Activated T-cell treated with anti-CD3 and anti-CD28 coated beads, Interleukin-2, amount 50 U/mL, for 48 hours (primary cell): ENCODE data around the gene MAPK11.

Experiments used
- DNase-seq, 2 experiments: peaks; one replicate each; pipeline ENCODE4 v3.0.0-alpha.2; 2020

MAPK11 gene

DNA sequence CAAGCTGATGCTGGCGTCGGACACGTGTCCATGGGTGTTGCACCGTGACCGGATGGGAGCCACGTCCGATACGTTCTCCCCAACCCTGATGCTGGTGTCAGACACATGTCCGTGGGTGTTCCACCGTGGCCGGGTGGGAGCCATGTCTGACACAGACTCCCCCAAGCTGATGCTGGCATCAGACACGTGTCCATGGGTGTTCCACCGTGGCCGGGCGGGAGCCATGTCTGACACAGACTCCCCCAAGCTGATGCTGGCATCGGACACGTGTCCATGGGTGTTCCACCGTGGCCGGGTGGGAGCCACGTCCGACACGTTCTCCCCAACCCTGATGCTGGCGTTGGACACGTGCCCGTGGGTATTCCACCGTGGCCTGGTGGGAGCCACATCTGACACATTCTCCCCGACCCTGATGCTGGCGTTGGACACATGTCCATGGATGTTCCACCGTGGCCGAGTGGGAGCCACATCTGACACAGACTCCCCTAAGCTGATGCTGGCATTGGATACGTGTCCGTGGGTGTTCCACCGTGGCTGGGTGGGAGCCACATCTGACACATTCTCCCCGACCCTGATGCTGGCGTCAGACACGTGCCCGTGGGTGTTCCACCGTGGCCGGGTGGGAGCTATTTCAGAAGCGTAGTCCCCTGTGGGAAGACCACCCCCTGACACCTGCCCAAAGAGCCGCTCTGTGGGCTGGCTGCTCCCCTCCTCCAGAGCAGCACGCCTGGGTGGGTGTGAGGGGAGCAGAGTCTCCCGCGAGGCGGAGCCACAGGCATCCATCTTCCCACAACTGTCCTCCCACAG lies 49.4 kb downstream of the MAPK11 start:
- DNase-seq = no peak

DNA sequence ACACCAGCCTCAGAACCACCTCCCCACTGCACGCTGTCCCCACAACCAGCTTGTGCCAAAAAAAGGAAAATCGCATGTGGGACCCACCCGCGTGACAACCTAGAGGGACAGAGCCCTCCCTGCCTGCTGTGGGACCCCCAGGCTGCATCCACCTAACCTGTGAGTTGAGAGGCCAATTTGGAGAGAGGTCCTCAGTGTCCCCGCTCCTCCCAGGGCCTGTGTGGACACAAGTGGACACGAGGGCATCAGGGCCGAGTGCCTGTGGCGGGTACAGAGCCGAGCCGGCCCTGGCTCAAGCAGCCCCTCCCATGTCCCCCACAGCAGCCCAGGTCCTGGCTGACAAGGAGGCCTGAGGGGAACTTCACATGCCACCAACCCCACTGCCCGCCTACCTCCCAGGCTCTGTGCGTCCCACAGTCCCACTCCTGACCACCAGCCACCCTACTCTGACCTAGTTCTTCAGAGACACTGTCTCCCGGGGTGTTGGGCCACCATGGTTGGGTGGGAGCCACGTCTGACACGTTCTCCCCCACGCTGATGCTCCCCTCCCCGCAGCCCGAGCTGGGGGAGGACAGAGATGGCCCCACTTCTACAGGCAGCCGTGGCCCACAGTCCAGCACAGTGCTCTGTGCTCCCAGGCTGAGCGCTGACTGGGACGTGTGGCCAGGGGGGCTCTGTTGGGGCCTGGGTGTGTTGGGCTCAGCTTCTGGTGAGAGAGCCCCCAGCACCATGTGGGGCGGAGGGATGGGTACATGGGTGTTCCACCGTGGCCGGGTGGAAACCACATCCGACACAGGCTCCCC lies 50.2 kb downstream of the MAPK11 start:
- DNase-seq = no peak

DNA sequence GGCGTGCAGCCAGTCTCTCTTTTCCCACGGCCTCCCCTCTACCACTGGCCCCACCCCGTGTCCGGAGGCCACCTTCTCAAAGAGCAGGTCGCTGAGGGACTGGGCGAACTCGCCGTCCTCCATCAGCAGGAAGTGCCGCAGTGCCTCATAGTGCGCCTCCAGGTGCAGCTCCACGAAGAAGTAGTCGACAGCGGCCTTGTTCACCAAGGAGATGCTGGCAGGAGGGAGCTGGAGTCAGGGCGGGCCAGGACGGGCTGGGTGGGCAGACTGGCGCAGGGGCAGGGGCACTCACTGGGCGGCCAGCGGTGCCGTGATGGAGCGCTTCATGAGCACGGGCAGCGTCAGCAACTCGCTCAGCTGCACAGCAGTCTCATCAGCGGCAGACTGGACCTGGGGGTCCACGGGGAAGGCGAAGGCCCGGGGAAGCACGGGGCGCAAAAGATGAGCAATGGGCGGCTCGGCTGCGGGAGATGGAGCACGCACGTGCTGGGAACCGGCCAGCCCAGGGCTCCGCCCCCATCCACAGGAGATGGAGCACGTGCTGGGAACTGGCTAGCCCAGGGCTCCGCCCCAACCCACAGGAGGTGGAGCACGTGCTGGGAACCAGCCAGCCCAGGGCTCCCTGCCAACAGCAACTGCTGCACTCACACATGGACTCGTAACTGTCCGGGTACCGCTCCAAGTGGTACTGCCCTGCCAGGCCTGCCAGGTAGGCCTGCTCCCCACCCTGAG lies 51.0 kb downstream of the MAPK11 start:
- no peak for DNase-seq

DNA sequence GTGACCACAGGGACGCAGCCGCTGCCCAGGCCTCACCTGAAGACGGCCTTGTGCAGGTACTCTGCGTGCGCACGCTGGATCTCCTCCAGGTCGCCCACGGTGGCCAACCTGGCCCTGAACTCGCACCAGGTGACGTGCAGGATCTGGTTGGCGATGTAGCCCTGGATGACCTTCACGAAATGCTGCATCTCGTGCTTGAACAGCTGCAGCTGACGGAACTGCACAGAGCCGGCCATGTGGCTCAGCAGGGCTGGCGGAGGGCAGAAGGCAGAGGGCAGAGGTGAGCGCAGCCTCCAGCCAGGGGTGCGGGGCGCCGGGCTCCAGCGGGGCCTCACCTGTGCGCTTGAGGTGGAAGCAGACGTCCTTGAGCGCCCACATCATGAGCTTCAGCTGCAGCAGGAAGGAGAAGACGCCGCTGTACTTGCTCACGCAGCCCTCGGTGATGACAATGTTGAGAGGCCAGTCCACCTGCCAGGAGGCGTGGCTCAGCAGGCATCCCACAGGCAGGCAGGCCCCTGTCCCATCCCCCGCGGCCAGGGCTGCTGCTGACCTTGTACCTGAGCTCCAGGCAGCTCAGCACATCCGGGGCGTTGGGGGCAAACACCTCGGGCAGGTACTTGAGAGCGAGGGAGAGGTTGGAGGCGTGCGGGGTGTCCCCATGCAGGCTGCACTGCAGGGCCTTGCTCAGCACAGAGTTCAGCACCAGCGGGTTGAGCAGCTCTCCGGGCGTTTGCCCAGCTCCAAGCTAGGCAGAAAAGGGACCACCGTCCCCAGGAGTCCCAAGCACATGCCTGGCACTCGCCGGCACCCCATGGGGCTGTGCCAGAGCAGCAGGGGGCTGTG lies 51.8 kb downstream of the MAPK11 start:
- DNase-seq = no peak

DNA sequence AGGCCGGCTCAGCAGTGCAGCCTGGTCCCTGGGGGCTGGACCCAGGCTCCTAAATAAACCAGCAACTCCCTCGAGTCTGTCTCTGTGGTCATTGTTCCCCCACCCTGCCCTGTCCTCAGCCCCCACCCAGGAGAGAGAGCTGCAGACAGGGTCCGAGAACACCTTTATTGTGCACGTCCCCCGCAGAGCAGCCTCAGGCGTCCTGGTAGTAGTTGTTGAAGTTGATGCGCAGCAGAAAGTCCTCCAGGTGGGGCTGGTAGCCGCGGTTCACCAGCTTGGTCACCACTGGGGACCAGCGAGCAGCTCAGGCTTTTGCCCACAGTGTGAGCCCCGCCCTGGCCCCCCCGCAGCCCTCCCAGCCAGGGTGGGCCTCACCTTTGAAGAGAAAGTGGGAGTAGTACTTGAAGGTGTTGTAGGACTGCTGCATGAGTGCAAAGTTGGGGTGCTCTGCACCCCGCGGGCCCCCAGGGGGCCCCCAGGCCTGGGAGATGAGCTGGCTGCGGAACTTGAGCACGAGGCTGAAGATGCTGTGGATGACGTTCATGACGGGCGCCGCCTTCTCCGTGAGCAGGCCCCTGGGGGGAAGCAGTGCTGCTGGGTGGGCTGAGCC lies 52.5 kb downstream of the MAPK11 start:
- DNase-seq = no peak

DNA sequence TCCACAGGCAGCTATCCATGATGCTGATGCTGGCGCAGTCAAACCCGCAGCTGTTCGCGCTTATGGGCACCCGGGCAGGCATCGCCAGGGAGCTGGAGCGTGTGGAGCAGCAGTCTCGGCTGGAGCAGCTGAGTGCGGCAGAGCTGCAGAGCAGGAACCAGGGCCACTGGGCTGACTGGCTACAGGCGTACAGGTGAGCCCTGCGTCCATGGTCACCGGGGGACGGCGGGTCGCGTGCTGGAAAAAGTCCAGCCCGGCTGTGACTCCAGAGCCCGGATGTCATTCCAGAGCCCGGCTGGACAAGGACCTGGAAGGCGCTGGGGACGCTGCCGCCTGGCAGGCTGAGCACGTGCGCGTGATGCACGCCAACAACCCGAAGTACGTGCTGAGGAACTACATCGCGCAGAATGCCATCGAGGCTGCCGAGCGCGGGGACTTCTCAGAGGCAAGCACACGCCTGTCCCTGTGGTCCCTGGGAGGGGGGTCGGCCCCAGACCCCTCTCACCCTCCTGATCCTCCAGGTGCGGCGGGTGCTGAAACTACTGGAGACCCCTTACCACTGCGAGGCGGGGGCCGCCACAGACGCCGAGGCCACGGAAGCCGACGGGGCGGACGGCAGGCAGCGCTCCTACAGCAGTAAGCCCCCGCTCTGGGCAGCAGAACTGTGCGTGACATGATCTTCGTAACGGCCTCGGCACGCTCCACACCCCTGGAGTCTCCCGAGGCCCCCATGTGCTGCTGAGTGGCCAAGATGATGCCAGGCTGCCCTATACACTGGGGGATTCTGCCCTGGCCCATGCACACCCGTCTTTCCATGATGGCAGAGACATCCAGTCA lies 53.3 kb downstream of the MAPK11 start:
- DNase-seq = no peak

GRCh38 chr22:50216055-50216683 lies 54.0 kb downstream of the MAPK11 start:
- no peak for DNase-seq

- DNase-seq = no peak
Measured at GRCh38 chr22:50215297-50216054, 54.7 kb downstream of the MAPK11 start.
